ENCODE results near the gene LRP4. TPM values are rescaled to one million over a fixed set of nuclear protein-coding genes. Genes with fewer than 3 reads are reported as not detected.

Gene LRP4
- polyA plus RNA-seq, 3 donors: not detected

- H3K36me3 Mint-ChIP-seq: no peaks in the 10 kb centered on the region
- Histone ChIP-seq H3K36me3 (replicated peaks in 1 of 2; ENCODE audit: control insufficient read depth in 1 of 2, insufficient read depth in 2 of 2, low read length in 2 of 2) (no peaks in the 10 kb centered on the region), H3K4me2 (replicated peaks; ENCODE audit: extremely low read depth, low read length, poor library complexity, severe bottlenecking) (no peak overlapping the region), H3K27ac (ENCODE audit: low read depth in 1 of 2, low read length in 2 of 2) (no peak overlapping the region), H3K4me3 (replicated peaks in 1 of 3; ENCODE audit: low read depth in 2 of 3, low read length in 3 of 3) (no peak overlapping the region), H3K9ac (ENCODE audit: insufficient read depth, low read length, poor library complexity, severe bottlenecking) (no peak overlapping the region), H4K20me1 (ENCODE audit: insufficient read depth, low read length) (no peaks in the 10 kb centered on the region), H3K9me3 (replicated peaks in 1 of 2; ENCODE audit: control insufficient read depth in 1 of 2, insufficient read depth in 1 of 2, low read length in 2 of 2) (no peaks in the 10 kb centered on the region), H3K27me3 (ENCODE audit: control insufficient read depth in 2 of 2, insufficient read depth in 2 of 2, low read length in 2 of 2) (no peaks in the 10 kb centered on the region), H3K4me1 (ENCODE audit: control insufficient read depth in 1 of 2, insufficient read depth in 2 of 2, low read length in 2 of 2) (no peaks in the 10 kb centered on the region), H2AFZ (ENCODE audit: insufficient read depth, low read depth, low read length, poor library complexity, severe bottlenecking) (no peak overlapping the region), H3K79me2 (ENCODE audit: insufficient read depth, low read length) (no peaks in the 10 kb centered on the region)
- no peak for DNase-seq
- peaks cover 0 to 2% (median 2%) of the 10 kb centered on the region in 3 donors for H3K27me3 Mint-ChIP-seq (ENCODE audit: low read depth in 3 of 3)
- no peaks in the 10 kb centered on the region for H3K4me1 Mint-ChIP-seq
- WGBS (ENCODE audit: insufficient coverage): 94% methylated on average over 10 of the region's 10 CpGs
- intact Hi-C loops (cut with micrococcal nuclease): no loop called here
- no peak overlapping the region for H3K27ac Mint-ChIP-seq
- peaks cover 0 to 3% (median 0%) of the 10 kb centered on the region in 7 donors for H3K9me3 Mint-ChIP-seq
- H3K4me3 Mint-ChIP-seq: no peak overlapping the region
- TF ChIP-seq CTCF (IDR thresholded peaks at IDR 0.05): no peak
Measured at GRCh38 chr11:46895821-46896220, 22.5 kb downstream of the LRP4 start.

- H3K79me2 ChIP-seq (ENCODE audit: insufficient read depth, low read length): no peaks in the 10 kb centered on the region
- no peak for DNase-seq
- H3K4me3 ChIP-seq (replicated peaks in 1 of 3; ENCODE audit: low read depth in 2 of 3, low read length in 3 of 3): no peak overlapping the region
- H3K4me1 Mint-ChIP-seq: no peaks in the 10 kb centered on the region
- no peak overlapping the region for H3K9ac ChIP-seq (ENCODE audit: insufficient read depth, low read length, poor library complexity, severe bottlenecking)
- no peaks in the 10 kb centered on the region for H3K9me3 ChIP-seq (replicated peaks in 1 of 2; ENCODE audit: control insufficient read depth in 1 of 2, insufficient read depth in 1 of 2, low read length in 2 of 2)
- no peak overlapping the region for H3K4me2 ChIP-seq (replicated peaks; ENCODE audit: extremely low read depth, low read length, poor library complexity, severe bottlenecking)
- no peak for TF ChIP-seq CTCF (IDR thresholded peaks at IDR 0.05)
- no peak overlapping the region for H3K27ac ChIP-seq (ENCODE audit: low read depth in 1 of 2, low read length in 2 of 2)
- H3K9me3 Mint-ChIP-seq: peaks cover 0 to 3% (median 0%) of the 10 kb centered on the region in 7 donors
- H2AFZ ChIP-seq (ENCODE audit: insufficient read depth, low read depth, low read length, poor library complexity, severe bottlenecking): no peak overlapping the region
- no peak overlapping the region for H3K4me3 Mint-ChIP-seq
- H4K20me1 ChIP-seq (ENCODE audit: insufficient read depth, low read length): no peaks in the 10 kb centered on the region
- WGBS (ENCODE audit: insufficient coverage): 88% methylated on average over 1 of the region's 10 CpGs
- no peaks in the 10 kb centered on the region for H3K27me3 Mint-ChIP-seq (ENCODE audit: low read depth in 3 of 3)
- no peaks in the 10 kb centered on the region for H3K4me1 ChIP-seq (ENCODE audit: control insufficient read depth in 1 of 2, insufficient read depth in 2 of 2, low read length in 2 of 2)
- intact Hi-C loops (cut with micrococcal nuclease): no loop called here
- no peaks in the 10 kb centered on the region for H3K27me3 ChIP-seq (ENCODE audit: control insufficient read depth in 2 of 2, insufficient read depth in 2 of 2, low read length in 2 of 2)
- no peaks in the 10 kb centered on the region for H3K36me3 ChIP-seq (replicated peaks in 1 of 2; ENCODE audit: control insufficient read depth in 1 of 2, insufficient read depth in 2 of 2, low read length in 2 of 2)
- H3K36me3 Mint-ChIP-seq: no peaks in the 10 kb centered on the region
- H3K27ac Mint-ChIP-seq: peak overlapping the region in 1 of 7 donors; percentile 27
Measured at GRCh38 chr11:46894961-46895360, 23.4 kb downstream of the LRP4 start.

Measured in CD14-positive monocyte (primary cell).